Activated CD8-positive, alpha-beta memory T cell treated with anti-CD3 and anti-CD28 coated beads, Interleukin-2, amount 50 U/mL, for 24 hours (primary cell): ENCODE results near the gene IDH1.
"Not testable (repeated sequence)": the region's sequence is repeated elsewhere in the genome, so short reads cannot be mapped to it uniquely, and the experiment has no call there.

Experiments
- DNase-seq: peaks from one replicate; pipeline ENCODE4 v3.0.0-alpha.2; 2020; ENCODE audit errors: extremely low read depth

IDH1 gene

DNA sequence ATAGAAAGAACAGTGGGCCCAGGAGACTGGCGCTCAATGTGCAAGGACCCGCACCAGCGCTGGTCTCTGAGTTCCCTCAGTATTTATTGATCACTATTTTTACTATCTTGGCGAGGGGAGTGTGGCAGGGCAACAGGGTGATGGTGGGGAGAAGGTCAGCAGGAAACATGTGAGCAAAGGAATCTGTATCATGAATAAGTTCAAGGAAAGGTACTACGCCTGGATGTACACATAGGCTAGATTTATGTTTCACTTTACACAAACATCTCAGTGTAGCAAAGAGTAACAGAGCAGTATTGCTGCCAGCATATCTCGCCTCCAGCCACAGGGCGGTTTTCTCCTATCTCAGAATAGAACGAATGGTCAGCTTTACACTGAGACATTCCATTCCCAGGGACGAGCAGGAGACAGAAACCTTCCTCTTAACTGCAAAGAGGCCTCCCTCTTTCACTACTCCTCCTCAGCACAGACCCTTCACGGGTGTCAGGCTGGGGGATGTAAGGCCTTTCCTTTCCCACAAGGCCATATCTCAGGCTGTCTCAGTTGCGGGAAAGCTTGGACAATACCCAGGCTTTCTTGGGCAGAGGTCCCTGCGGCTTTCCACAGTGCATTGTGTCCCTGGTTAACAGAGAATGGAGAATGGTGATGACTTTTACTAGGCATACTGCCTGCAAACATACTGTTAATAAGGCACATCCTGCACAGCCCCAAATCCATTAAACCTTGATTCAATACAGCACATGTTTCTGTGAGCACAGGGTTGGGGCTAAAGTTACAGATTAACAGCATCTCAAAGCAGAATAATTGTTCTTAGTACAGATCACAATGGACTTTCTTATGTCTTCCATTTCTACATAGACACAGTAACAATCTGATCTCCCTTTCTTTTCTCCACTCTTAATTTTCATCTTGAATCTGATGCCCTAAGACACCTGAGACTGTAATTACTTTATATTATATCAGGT lies 2.3 kb upstream of the IDH1 start:
- DNase-seq = not testable (repeated sequence)

DNA sequence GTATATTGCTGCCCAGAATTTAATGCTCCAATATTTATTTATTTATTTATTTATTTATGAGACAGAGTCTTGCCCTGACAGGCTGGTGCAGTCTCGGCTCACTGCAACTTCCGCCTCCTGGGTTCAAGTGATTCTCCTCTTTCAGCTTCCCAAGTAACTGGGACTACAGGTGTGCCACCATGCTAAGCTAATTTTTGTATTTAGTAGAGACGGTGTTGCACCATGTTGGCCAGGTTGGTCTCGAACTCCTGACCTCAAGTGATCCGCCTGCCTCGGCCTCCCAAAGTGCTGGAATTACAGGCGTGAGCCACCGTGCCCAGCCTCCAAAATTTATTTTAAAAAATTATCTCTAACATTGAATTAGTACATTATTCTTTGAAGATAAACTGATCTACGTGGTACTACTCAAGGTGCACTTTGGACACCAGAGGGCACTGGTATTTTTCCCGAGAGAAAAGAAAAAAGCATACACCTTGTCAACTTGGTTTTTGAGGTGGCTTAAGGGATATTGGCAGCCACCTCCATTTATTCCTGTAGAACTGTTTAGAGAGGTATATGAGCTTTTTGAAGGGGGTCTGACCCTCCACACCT lies 1.4 kb upstream of the IDH1 start:
- DNase-seq = no peak

DNA sequence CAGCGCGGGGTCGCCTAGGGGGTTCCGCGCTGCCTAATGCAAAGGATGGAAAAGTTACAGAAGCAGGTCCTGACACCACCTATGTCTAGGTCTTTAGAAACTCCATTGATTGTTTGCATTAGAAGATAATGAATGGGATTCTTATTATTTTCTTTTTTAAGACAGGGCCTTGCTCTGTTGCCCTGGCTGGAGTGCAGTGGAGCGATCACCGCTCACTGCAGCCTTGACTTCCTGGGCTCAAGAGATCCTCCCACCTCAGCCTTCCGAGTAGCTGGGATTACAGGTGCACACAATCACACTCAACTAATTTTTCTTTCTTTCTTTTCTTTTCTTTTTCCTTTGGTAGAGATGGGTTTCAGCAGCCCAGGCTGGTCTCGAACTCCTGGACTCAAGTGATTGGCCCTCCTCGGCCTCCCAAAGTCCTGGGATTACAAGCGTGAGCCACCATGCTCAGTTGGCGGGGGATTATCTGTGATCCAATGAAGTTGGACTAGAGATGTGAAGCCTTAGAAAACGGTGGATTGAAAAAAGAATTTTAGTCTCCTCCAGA lies 761 bp upstream of the IDH1 start:
- DNase-seq = no peak

DNA sequence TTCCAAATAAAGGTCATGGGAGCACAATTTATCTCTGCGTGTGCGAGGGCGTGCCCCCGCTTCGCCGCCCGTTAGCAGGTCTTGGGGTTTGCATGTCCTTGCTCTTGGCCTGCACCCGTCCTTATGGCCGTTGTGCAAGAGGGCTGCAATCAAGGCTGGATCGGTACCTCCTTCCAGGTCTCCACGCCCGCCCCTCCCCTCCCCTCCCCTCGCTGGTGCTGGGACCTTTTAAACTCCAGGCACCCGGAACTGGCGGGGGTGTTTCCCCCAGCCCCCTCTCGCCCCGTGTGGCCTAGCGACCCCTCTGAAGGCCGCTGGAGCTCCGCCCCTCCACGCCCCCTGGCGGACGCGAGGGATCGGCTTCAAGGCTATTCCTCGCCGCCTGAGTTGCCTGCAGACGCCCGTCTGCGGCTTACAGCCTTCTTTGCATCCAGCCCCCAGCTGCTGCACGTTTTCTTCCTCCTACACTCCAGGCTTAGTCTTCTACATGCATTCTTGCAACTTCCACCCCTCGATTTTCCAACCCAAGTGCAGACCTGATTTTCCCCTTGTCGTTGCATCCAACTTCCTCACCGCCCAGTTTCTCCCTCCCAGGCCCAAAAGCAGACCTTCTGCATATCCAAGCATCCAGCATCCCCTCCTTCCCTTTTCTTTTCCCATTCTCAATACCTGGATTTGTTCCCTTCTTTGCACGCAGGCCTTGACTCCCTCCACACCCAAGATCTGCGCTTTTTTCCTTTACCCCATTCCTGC lies 577 bp downstream of the IDH1 start:
- no peak for DNase-seq

DNA sequence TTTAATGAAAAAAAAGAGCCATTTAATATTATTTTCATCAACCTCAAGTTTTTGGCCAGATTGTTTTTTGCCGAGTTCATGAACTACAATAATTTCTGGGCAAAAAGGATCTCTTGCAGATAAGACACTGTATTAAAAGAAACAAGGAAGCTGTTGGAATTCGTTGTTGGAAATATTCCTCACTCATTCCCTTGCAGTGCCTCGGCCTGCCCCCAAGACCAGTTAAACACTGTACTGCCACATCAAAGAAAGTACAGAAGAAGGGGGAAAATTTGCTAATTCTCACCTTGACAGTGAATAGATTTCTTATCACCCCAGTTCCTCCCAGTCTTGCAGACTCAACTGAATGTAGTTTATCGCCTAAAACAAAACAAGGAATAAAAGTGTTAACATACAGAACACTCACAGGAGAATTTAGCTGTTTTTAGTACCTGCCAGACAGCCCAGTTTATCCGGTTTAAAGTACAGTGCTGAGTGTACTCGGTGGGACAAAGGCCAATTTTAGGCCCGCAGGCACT lies 1.2 kb downstream of the IDH1 start:
- no peak for DNase-seq

DNA sequence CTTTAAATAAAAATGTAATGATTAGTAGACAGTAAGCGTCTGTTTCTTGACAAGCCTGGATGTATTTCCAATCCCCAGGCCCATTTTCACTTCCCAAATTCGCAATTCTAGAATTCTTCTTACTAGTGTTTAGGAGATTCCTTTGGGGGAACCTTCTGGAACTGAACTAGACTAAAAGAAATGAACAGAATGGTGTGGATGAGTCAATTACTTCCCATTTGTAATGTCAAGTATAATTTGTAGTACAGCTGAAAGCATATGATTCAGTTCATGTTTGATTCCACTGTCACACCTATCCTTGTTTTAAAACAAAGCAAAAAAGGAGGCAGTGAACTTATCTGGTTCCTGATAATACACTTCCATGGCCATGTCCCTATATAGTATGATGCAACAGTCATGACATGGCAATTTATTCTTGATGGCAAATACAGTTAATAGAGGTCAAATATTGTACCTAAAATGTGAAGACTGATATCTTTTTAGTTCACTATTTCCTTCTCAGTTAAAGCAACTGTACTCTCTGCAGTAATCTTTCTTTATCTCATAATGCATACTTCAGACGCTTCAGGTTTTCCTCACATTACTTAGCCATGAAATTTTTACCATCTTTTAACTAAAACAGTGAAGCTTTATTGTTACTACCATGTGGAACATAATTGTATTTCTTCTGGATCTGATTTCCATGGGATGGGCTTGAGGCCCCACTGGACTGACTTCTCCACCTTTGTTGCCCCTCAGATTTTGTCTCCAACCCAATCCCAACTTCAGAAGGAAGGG lies 2.0 kb downstream of the IDH1 start:
- no peak for DNase-seq

DNA sequence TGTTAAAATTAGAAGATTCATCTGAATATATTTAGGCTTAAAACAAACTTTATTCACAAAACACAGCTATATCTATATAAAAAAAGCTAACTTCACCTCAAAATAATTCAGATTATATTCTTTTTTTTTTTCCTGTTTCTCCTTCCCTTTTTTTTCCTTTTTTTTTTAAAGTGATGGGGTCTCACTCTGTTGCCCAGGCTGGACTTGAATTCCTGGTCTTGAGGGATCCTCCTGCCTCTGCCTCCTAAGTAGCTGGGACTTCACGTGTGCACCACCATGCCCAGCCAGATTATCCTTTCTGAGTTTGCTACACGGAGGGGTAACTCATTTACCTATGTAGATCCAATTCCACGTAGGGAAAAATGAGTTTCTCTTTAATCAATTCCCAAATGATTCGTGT lies 3.8 kb downstream of the IDH1 start:
- no peak for DNase-seq

DNA sequence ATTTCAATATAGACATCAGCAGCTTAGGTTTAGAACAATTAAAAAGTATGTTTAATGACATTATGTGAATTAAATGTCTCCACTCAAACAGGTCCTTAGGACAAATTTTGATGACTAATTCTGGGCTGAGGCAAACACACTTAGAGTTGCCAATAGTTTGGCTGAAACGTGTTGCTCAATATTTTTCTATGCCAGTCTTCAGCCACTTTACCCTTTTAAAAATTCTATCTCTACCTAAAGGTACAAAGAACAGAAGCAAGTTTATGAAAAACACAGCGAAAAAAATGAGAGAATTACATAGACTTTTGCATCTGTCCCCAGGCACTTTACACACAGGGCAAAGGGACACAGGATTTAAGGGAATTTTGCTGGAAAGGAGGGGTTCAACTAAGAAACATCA lies 4.5 kb downstream of the IDH1 start:
- DNase-seq = no peak

DNA sequence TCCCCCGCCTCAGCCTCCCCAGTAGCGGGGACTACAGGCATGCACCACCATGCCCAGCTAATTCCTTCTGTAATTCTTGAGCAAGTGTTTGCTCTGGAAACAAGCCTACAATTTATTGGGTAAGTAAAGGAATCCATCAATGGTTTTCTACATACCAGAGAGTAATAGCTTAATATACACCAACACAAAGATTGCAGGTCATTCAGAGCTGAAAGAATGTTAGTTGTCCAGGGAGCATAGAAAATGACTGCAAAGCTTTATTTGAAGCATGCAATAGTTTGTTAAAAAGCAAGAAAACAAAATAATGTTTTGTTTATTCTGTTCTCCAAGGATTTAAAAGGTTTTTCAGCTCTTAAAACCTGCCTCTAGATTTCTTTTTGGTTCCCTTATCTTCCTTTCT lies 5.6 kb downstream of the IDH1 start:
- no peak for DNase-seq

DNA sequence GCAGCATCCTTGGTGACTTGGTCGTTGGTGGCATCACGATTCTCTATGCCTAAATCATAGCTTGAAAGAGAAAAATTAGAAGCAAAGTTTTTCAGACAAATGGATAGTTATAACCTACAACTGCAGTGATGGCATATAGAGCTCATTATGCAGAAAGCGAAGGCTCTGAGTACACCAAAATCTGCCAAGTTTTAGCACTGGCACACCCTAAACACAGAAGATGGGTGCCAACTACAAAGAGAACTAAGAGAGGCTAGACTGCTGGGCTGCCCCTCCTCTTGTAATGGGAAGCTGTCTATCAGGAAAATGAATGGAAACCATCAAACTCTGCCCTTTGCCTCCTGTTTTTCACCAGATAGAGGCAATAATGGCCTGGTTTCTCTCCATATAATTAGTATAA lies 6.3 kb downstream of the IDH1 start:
- DNase-seq = no peak

DNA sequence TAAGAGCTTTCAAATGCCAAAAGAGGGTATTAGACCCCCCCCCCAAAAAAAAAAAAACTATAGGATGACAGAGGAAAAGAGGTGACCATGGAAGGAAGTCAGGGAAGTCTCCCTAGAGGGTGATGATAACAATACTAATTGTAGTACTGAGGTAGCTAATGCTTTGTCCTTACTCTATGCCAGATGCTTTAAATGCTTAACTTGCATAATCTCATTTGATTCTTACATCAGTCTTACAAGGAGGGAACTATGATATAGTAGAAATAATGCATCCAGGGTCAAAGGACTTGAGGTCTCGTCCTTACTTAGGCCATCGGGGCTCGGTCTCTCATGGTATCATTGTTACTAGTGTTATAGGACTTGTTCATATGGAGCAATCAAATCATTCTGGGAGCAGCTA lies 9.1 kb downstream of the IDH1 start:
- no peak for DNase-seq

DNA sequence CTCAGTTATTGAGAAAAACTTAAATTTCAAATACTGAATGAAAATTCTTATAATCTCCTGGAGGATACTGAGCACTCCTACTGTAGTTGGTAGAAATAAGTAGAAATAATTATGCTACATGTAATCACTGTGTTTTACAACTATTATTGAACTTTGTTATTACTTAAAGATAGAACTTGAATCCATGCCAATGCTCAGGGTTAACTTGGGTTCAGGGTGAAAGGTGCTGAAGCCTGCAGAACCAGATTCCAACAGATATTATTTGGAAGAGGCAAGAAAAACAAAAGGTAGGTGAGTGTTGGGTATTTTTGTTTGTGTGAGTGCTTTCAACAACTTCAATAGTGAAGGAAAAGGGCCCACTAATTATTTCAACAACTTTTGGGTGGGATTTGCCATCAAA lies 10.4 kb downstream of the IDH1 start:
- DNase-seq = no peak

DNA sequence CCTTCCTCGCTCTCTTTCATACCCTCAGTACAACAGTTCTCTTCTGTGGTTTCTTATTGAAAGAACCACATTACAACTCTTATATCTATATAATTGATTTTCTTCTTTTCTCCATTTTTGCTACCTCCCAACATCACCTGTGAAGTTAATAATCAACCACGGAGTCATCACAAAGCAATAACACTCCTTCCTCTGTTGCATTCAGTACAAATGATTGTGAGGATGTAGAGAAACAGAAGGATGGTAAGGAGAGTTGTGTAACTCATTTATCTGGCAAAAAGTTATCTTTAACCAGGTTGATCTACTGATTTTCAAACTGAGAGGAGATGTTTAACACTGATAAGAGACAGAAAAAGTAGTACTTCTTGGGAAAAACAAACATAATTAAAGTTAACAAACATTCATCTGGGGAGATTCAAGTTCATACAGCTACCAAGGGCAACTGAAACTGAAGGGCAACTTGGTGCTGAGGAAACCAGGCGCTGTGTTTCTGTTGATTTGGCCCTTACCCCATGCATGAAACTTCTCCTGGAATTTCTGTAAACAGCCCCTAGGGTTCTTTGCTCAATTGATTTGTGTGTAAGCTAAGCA lies 14.2 kb downstream of the IDH1 start:
- DNase-seq = no peak

DNA sequence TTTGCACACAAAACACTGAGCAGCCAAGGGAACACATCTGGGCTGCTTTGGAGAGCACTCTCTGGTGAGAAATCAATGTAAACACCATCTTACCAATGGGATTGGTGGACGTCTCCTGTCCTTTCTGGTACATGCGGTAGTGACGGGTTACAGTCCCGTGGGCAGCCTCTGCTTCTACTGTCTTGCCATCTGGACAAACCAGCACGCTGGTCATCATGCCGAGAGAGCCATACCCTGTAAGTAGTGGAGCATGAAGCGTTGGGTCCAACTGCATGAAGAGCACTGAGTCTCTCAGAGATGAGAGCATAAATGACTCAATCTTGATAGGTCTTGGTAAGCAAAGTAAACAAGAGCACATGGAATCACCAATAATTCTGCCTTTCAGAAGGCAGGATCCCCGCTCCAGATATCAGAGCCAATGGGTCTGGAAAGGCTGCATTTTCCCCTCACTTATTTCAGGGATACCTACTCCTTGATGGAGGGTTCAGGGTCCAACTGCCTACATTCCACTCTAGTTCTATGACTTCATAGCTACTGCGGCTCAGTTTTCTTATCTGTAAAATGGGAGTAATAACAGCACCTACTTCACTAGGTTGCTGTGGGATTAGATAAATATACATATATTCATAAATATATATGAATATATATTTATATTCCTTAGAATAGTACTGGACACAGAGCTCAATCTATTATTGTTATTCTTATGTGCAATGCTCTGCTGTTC lies 14.9 kb downstream of the IDH1 start:
- DNase-seq = no peak

DNA sequence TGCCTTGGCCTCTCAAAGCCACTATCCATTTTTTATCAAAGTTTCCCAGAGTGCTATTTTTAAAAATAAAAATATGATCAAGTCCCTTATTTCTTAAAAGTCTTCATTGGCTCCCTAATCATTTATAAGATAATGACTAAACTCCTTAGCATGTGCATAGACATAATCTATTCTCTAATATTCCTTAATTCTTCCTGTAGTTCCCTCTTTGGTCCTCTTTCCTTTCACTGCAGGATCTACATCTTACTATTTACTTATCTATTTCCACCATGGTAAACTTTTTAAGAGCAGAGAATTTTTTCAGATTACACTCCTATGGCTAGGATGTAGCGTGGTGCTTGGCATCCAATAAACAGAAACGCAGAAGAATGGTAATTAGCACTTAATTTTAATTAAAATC lies 19.0 kb downstream of the IDH1 start:
- DNase-seq = no peak

DNA sequence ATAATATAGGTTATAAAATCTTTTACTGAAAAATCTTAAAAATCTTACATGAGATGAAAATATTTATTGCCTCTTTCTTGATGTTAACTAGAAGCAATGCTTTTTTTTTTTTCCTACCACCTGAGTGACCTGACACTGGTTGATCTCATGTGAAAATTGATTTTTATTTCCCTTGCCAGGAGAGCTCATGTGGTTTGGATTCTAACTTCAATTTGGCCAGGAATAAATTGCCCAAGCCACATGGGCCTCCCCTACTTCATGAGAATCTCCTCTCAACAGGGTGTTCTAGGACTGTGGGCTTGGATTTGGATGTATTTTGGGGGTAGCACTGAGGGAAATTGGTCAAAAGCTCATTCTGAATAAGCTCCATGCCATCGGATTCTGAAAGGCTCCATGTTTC lies 20.1 kb downstream of the IDH1 start:
- DNase-seq = no peak

DNA sequence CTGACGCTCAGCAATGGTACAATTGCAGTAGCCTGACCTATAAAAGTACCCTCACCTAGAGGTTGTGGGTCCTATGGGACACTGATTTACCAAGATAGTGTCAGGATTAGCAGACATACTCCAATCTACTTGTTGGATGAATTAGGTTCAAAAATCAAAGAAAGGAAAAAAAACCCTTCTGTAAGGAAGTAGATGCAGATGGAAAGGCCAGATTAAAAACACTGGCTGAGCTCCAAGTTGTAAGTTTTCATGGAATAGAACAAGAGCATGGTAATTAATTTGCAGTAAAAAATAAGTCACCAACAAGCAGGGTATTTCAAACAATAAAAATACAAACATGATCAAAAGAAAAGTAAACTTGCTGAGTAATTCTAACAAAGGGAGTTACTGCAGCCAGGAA lies 26.4 kb downstream of the IDH1 start:
- DNase-seq = no peak

DNA sequence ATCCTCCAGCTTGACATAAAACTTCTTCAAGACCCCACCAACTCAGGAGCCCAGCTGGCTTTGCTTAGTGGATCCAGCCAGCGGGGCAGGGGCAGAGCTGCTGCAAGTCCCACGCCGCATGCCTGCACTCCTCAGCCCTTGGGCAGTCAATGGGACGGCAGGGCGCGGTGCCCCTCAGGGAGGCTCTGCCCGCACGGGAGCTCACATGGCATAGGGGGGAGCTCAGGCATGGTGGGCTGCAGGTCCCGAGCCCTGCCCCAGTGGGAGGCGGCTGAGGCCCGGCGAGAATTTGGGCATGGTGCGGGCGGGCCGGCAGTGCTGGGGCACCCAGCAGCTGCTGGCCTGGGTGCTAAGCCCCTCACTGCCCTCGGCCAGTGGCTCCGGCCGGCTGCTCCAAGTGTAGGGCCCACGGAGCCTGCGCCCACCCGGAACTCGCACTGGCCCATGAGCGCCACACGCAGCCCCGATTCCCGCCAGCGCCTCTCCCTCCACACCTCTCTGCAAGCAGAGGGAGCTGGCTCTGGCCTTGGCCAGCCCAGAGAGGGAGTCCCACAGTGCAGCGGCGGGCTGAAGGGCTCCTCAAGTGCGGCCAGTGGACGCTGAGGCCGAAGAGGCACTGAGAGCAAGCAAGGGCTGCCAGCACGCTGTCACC lies 27.2 kb downstream of the IDH1 start:
- DNase-seq = no peak

DNA sequence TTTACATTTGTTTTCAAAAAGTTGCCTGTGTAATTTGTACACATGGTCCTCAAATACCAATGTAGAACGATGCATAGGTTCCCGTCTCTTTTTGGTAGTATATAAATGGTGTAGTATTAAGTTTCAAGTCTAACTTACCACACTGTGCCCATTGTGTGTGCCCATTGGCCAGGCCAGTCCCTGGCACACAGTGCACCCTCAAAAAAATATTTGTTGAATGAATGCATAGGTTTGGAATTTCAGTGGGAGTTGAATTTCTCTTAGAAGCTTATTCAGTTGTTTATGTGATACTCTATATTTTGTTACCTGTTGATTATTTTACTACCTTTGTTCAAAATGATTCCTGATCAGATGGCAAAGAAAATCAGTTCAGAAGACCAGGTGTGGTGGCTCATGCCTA lies 30.1 kb downstream of the IDH1 start:
- no peak for DNase-seq

DNA sequence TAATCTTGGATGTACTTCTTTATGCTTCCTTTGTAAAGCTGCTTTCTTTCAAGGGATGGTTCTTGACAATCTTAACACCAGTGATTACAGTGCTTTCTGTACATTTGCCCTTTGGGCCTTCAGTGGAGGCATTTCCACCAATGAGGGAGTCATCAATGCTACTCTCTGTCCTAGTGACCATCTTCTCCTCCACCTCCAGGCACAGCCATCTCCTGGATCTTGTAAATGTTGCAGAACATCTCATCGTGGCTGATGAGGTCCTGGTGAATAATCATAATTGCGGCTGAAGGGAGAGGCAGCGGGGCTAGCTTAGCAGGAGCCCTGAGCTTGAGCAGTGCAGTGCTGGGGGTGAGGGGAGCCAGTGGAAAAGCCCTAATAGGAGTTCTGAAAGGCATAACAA lies 32.5 kb downstream of the IDH1 start:
- no peak for DNase-seq
